KMS-11 (cell line): ENCODE measurements around the gene DUS1L.

Experiments
- H2AFZ ChIP-seq: fragments of 200-600 bp; sonication (generic); 2 replicates; pipeline ENCODE4 v1.6.1; 2016; ENCODE audit warnings: antibody characterized with exemption, mixed run types, low read depth
- H3K27ac ChIP-seq: fragments of 200-600 bp; sonication (generic); 2 replicates; pipeline ENCODE4 v1.6.1; 2016; ENCODE audit warnings: mild to moderate bottlenecking, mixed run types
- H3K27me3 ChIP-seq: fragments of 200-600 bp; sonication (generic); 2 replicates; pipeline ENCODE4 v1.6.1; 2017; ENCODE audit warnings: mild to moderate bottlenecking, low read depth, mixed run types, moderate library complexity; ENCODE audit not compliant: insufficient read depth
- H3K36me3 ChIP-seq: fragments of 200-600 bp; sonication (generic); 2 replicates; pipeline ENCODE4 v1.6.1; 2017; ENCODE audit warnings: mild to moderate bottlenecking, mixed run types; ENCODE audit not compliant: insufficient read depth
- H3K4me1 ChIP-seq: fragments of 200-600 bp; sonication (generic); 2 replicates; pipeline ENCODE4 v1.6.1; 2016; ENCODE audit warnings: mild to moderate bottlenecking, low read depth, mixed run types; ENCODE audit not compliant: poor library complexity, severe bottlenecking
- H3K4me2 ChIP-seq: fragments of 200-600 bp; sonication (generic); 2 replicates; pipeline ENCODE4 v1.7.0; 2016; ENCODE audit warnings: mild to moderate bottlenecking, mixed run types
- H3K4me3 ChIP-seq: fragments of 200-600 bp; sonication (generic); IDR thresholded peaks from 2 replicates; pipeline ENCODE4 v1.6.1; 2017; ENCODE audit warnings: low read depth, low read length, mixed read lengths; ENCODE audit not compliant: insufficient read depth
- H3K79me2 ChIP-seq: fragments of 200-600 bp; sonication (generic); 2 replicates; pipeline ENCODE4 v1.6.1; 2016; ENCODE audit warnings: low read depth, mixed run types; ENCODE audit not compliant: insufficient read depth
- H3K9ac ChIP-seq: fragments of 200-600 bp; sonication (generic); 2 replicates; pipeline ENCODE4 v1.6.1; 2016; ENCODE audit warnings: mild to moderate bottlenecking, mixed run types
- H4K20me1 ChIP-seq: fragments of 200-600 bp; sonication (generic); 2 replicates; pipeline ENCODE4 v1.6.1; 2016; ENCODE audit warnings: mild to moderate bottlenecking, mixed run types; ENCODE audit not compliant: insufficient read depth
- CTCF ChIP-seq: fragments of 200-600 bp; sonication (generic); conservative IDR thresholded peaks from 2 replicates; pipeline ENCODE4 v1.6.1; 2017; ENCODE audit warnings: low read depth, mild to moderate bottlenecking, antibody characterized with exemption, low read length, moderate library complexity, mixed read lengths

Gene DUS1L

GRCh38 chr17:82106688-82107305, 41.2 kb upstream of the DUS1L start:
- H3K4me3 ChIP-seq = no peak overlapping the region

GRCh38 chr17:82105882-82106687, 40.5 kb upstream of the DUS1L start:
- no peaks in the 10 kb centered on the region for H3K36me3 ChIP-seq
- H3K27me3 ChIP-seq = no peaks in the 10 kb centered on the region
- peak overlapping the region; percentile 46; the same call in 1 of the 2 replicates for H3K9ac ChIP-seq
- H3K4me1 ChIP-seq = peaks cover 15% of the 10 kb centered on the region
- TF ChIP-seq CTCF = peak; percentile 54; the same call in 1 of the 2 replicates
- peak overlapping the region; percentile 72 for H3K4me2 ChIP-seq
- 0 out of 2 replicates have a peak, but pooled peaks cover 4% of the 10 kb centered on the region for H3K79me2 ChIP-seq
- H3K27ac ChIP-seq = peak overlapping the region; percentile 49
- no peak overlapping the region for H3K4me3 ChIP-seq
- H4K20me1 ChIP-seq = no peaks in the 10 kb centered on the region
- peak overlapping the region; percentile 32; the same call in 1 of the 2 replicates for H2AFZ ChIP-seq

More at GRCh38 chr17:82106688-82107305, 41.2 kb upstream of the DUS1L start:
- Histone ChIP-seq H3K9ac (peak overlapping the region; percentile 46; the same call in 1 of the 2 replicates), H3K27ac (peak overlapping the region; percentile 49), H4K20me1 (no peaks in the 10 kb centered on the region), H3K36me3 (no peaks in the 10 kb centered on the region), H2AFZ (peak overlapping the region; percentile 32; the same call in 1 of the 2 replicates), H3K4me2 (peak overlapping the region; percentile 72), H3K79me2 (0 out of 2 replicates have a peak, but pooled peaks cover 4% of the 10 kb centered on the region), H3K27me3 (no peaks in the 10 kb centered on the region), H3K4me1 (peaks cover 15% of the 10 kb centered on the region)
- TF ChIP-seq CTCF = no peak; the same call in 1 of the 2 replicates

GRCh38 chr17:82105417-82105881, 39.8 kb upstream of the DUS1L start:
- Histone ChIP-seq H3K27me3 (no peaks in the 10 kb centered on the region), H3K36me3 (no peaks in the 10 kb centered on the region), H3K9ac (no peak overlapping the region; the same call in 1 of the 2 replicates), H3K4me3 (no peak overlapping the region), H3K79me2 (0 out of 2 replicates have a peak, but pooled peaks cover 4% of the 10 kb centered on the region), H3K4me2 (peak overlapping the region; percentile 72; the same call in 1 of the 2 replicates), H2AFZ (no peak overlapping the region), H4K20me1 (no peaks in the 10 kb centered on the region), H3K4me1 (peaks cover 15% of the 10 kb centered on the region), H3K27ac (peak overlapping the region; percentile 49)
- no peak for TF ChIP-seq CTCF

- H3K36me3 ChIP-seq = no peaks in the 10 kb centered on the region
- H3K4me2 ChIP-seq = peak overlapping the region; percentile 72; the same call in 1 of the 2 replicates
- H3K4me3 ChIP-seq = no peak overlapping the region
- H3K27ac ChIP-seq = no peak overlapping the region
- H3K4me1 ChIP-seq = peaks cover 17% of the 10 kb centered on the region
- H3K9ac ChIP-seq = no peak overlapping the region
- no peaks in the 10 kb centered on the region for H4K20me1 ChIP-seq
- H3K79me2 ChIP-seq = 0 out of 2 replicates have a peak, but pooled peaks cover 4% of the 10 kb centered on the region
- H2AFZ ChIP-seq = no peak overlapping the region
- no peak for TF ChIP-seq CTCF
- no peaks in the 10 kb centered on the region for H3K27me3 ChIP-seq
Measured at GRCh38 chr17:82104797-82105416, 39.3 kb upstream of the DUS1L start.
